Middle frontal gyrus (tissue), 1 donor: ENCODE data around the gene LILRA5.
"Not testable (repeated sequence)": the region's sequence is repeated elsewhere in the genome, so short reads cannot be mapped to it uniquely, and the experiment has no call there.

Source experiments
- DNase-seq: peaks from one replicate; pipeline ENCODE4 v3.0.0-alpha.2; 2015; ENCODE audit warnings: low spot score; ENCODE audit errors: extremely low spot score

The LILRA5 gene

GRCh38 chr19:54275951-54276350 is 37.0 kb downstream of the LILRA5 start:
- no peak for DNase-seq

- not testable (repeated sequence) for DNase-seq
Observed at GRCh38 chr19:54274516-54274915, 38.5 kb downstream of the LILRA5 start.

GRCh38 chr19:54273821-54274220 is 39.1 kb downstream of the LILRA5 start:
- no peak for DNase-seq

GRCh38 chr19:54272181-54272580 is 40.8 kb downstream of the LILRA5 start:
- DNase-seq, result not testable (repeated sequence)

GRCh38 chr19:54271587-54271986 is 41.4 kb downstream of the LILRA5 start:
- not testable (repeated sequence) for DNase-seq

GRCh38 chr19:54271106-54271505 is 41.9 kb downstream of the LILRA5 start:
- DNase-seq, result no peak

GRCh38 chr19:54268936-54269335 is 44.0 kb downstream of the LILRA5 start:
- DNase-seq, result no peak

- DNase-seq, result no peak
Observed at GRCh38 chr19:54266133-54266532, 46.8 kb downstream of the LILRA5 start.

- no peak for DNase-seq
Observed at GRCh38 chr19:54262470-54262869, 50.5 kb downstream of the LILRA5 start.

GRCh38 chr19:54262066-54262465 is 50.9 kb downstream of the LILRA5 start:
- no peak for DNase-seq

GRCh38 chr19:54257116-54257480 is 55.9 kb downstream of the LILRA5 start, which contains the start of gene LILRB5:
LILRB5 (minus strand) TSS chr19:54257273; CDS start chr19:54257193, 80 bp downstream.
- no peak for DNase-seq
